OCI-LY3 (cell line): Measurements from ENCODE around the gene XRRA1.
"Not testable (repeated sequence)": the region's sequence is repeated elsewhere in the genome, so short reads cannot be mapped to it uniquely, and the experiment has no call there.

Source experiments
- H2AFZ ChIP-seq: fragments of 200-600, 300-600 bp; shearing (Covaris generic); 2 replicates; pipeline ENCODE4 v1.6.0; 2014; ENCODE audit warnings: antibody characterized with exemption, low read depth, low read length
- H3K27ac ChIP-seq: fragments of 200-600, 300-600 bp; sonication (generic); 2 replicates; pipeline ENCODE4 v1.5.1; 2014; ENCODE audit warnings: mild to moderate bottlenecking, low read length, moderate library complexity, mixed read lengths
- H3K27me3 ChIP-seq: fragments of 200-600, 300-600 bp; sonication (generic); 2 replicates; pipeline ENCODE4 v1.6.1; 2014; ENCODE audit warnings: low read depth, low read length, mixed read lengths
- H3K36me3 ChIP-seq: fragments of 200-600, 300-600 bp; sonication (generic); replicated peaks from 2 replicates; pipeline ENCODE3; 2014; ENCODE audit warnings: low read depth, low read length, mixed read lengths
- H3K4me1 ChIP-seq: fragments of 300-600, 200-600 bp; sonication (generic); 2 replicates; pipeline ENCODE4 v1.6.1; 2014; ENCODE audit warnings: low read length, mixed read lengths
- H3K4me2 ChIP-seq: fragments of 200-600, 300-600 bp; sonication (generic); 2 replicates; pipeline ENCODE4 v1.6.1; 2014; ENCODE audit warnings: low read length, mixed read lengths
- H3K4me3 ChIP-seq: fragments of 300-600, 200-600 bp; sonication (generic); 2 replicates; pipeline ENCODE4 v1.5.1; 2014; ENCODE audit warnings: antibody characterized with exemption, mild to moderate bottlenecking, low read length, moderate library complexity
- H3K79me2 ChIP-seq: fragments of 300-600, 200-600 bp; shearing (Covaris generic); 2 replicates; pipeline ENCODE4 v1.6.1; 2014; ENCODE audit warnings: mild to moderate bottlenecking, low read length, mixed read lengths
- H3K9ac ChIP-seq: fragments of 300-600, 200-600 bp; shearing (Covaris generic); 2 replicates; pipeline ENCODE4 v1.6.0; 2014; ENCODE audit warnings: mild to moderate bottlenecking, low read length, moderate library complexity
- H3K9me3 ChIP-seq: fragments of 200-600, 300-600 bp; shearing (Covaris generic); 2 replicates; pipeline ENCODE4 v1.6.1; 2014; ENCODE audit warnings: low read length, mixed read lengths; ENCODE audit not compliant: insufficient read depth
- H4K20me1 ChIP-seq: fragments of 200-600, 300-600 bp; sonication (generic); 2 replicates; pipeline ENCODE4 v1.6.1; 2016; ENCODE audit warnings: low read length, mixed read lengths; ENCODE audit not compliant: insufficient read depth
- EZH2phosphoT487 ChIP-seq: fragments of 200-600 bp; shearing (Covaris generic); IDR thresholded peaks from 2 replicates; pipeline ENCODE4 v1.6.1; 2018; ENCODE audit warnings: antibody characterized with exemption, mixed run types, low read depth
- TF ChIP-seq, protein P1 (sequence below): fragments of 200-600, 300-600 bp; sonication (generic); IDR thresholded peaks from 2 replicates; pipeline ENCODE4 v1.5.1; 2014; ENCODE audit warnings: antibody characterized with exemption, low read length, low read depth

The XRRA1 gene

GRCh38 chr11:74970852-74971395 lies 22.0 kb upstream of the XRRA1 start:
- no peak overlapping the region for H3K9ac ChIP-seq
- H2AFZ ChIP-seq = no peak overlapping the region
- H3K79me2 ChIP-seq = peaks cover 44% of the 10 kb centered on the region
- H3K4me2 ChIP-seq = no peak overlapping the region
- H3K27ac ChIP-seq = no peak overlapping the region
- no peaks in the 10 kb centered on the region for H3K27me3 ChIP-seq
- H3K36me3 ChIP-seq = peaks cover 69% of the 10 kb centered on the region
- no peaks in the 10 kb centered on the region for H3K9me3 ChIP-seq
- peaks cover 38% of the 10 kb centered on the region for H4K20me1 ChIP-seq
- no peak for TF ChIP-seq EZH2phosphoT487
- TF ChIP-seq, protein P1, sequence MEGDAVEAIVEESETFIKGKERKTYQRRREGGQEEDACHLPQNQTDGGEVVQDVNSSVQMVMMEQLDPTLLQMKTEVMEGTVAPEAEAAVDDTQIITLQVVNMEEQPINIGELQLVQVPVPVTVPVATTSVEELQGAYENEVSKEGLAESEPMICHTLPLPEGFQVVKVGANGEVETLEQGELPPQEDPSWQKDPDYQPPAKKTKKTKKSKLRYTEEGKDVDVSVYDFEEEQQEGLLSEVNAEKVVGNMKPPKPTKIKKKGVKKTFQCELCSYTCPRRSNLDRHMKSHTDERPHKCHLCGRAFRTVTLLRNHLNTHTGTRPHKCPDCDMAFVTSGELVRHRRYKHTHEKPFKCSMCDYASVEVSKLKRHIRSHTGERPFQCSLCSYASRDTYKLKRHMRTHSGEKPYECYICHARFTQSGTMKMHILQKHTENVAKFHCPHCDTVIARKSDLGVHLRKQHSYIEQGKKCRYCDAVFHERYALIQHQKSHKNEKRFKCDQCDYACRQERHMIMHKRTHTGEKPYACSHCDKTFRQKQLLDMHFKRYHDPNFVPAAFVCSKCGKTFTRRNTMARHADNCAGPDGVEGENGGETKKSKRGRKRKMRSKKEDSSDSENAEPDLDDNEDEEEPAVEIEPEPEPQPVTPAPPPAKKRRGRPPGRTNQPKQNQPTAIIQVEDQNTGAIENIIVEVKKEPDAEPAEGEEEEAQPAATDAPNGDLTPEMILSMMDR = no peak
- no peak overlapping the region for H3K4me3 ChIP-seq
- H3K4me1 ChIP-seq = no peaks in the 10 kb centered on the region

- no peak overlapping the region for H2AFZ ChIP-seq
- H3K27me3 ChIP-seq = no peaks in the 10 kb centered on the region
- TF ChIP-seq, protein P1 = no peak
- no peak for TF ChIP-seq EZH2phosphoT487
- no peaks in the 10 kb centered on the region for H3K4me1 ChIP-seq
- H3K36me3 ChIP-seq = peaks cover 51% of the 10 kb centered on the region
- peaks cover 72% of the 10 kb centered on the region for H3K79me2 ChIP-seq
- no peak overlapping the region for H3K4me2 ChIP-seq
- no peak overlapping the region for H3K4me3 ChIP-seq
- H3K9me3 ChIP-seq = no peaks in the 10 kb centered on the region
- H4K20me1 ChIP-seq = peaks cover 58% of the 10 kb centered on the region
- H3K27ac ChIP-seq = no peak overlapping the region
- H3K9ac ChIP-seq = no peak overlapping the region
Measured at GRCh38 chr11:74966651-74967050, 17.8 kb upstream of the XRRA1 start.

- H3K4me1 ChIP-seq = not testable (repeated sequence)
Measured at GRCh38 chr11:74960128-74960527, 11.2 kb upstream of the XRRA1 start.

GRCh38 chr11:74957937-74958629 lies 9.2 kb upstream of the XRRA1 start:
- Histone ChIP-seq H3K79me2 (peaks cover 99% of the 10 kb centered on the region), H3K9me3 (no peaks in the 10 kb centered on the region), H3K4me1 (peaks cover 29% of the 10 kb centered on the region), H3K4me3 (no peak overlapping the region), H3K27ac (no peak overlapping the region), H3K27me3 (no peaks in the 10 kb centered on the region), H3K36me3 (peaks cover 52% of the 10 kb centered on the region), H4K20me1 (peaks cover 98% of the 10 kb centered on the region), H3K9ac (no peak overlapping the region), H2AFZ (no peak overlapping the region), H3K4me2 (no peak overlapping the region)
- TF ChIP-seq, protein P1 = no peak
- TF ChIP-seq EZH2phosphoT487 = no peak

More at GRCh38 chr11:74960128-74960527, 11.2 kb upstream of the XRRA1 start:
- H2AFZ ChIP-seq, H3K27me3 ChIP-seq, H3K27ac ChIP-seq, H3K4me3 ChIP-seq, H3K9ac ChIP-seq, H3K9me3 ChIP-seq, H3K4me2 ChIP-seq: not testable (repeated sequence)
- peaks cover 99% of the 10 kb centered on the region for H3K79me2 ChIP-seq
- peaks cover 42% of the 10 kb centered on the region for H3K36me3 ChIP-seq
- H4K20me1 ChIP-seq = peaks cover 95% of the 10 kb centered on the region
